HCT116 (cell line): ENCODE results near the gene GREM2. TPM values are rescaled to one million over a fixed set of nuclear protein-coding genes. Genes with fewer than 3 reads are reported as not detected.

Source experiments
- ATAC-seq: fragments of 200-7000 bp; cut with Tn5 transposase; 2 replicates; pipeline ENCODE4 v1.9.1; 2020; ENCODE audit warnings: mild to moderate bottlenecking, moderate library complexity
- BruUV-seq: library from RNA; stranded (reverse); fragments of 400-500 nt; replicated peaks from 2 replicates; lab custom pipeline; 2021; lab: Mats Ljungman, UMichigan
- CTCF ChIA-PET: fragments of 300-600 bp; sonication (Branson Sonifier 250); formaldehyde crosslinking; loops from one replicate; lab custom pipeline; 2021; ENCODE audit warnings: antibody characterized with exemption; lab: Charles Lee
- POLR2A ChIA-PET: fragments of 300-600, 350-600 bp; sonication (Branson Sonifier 250); formaldehyde crosslinking; loops from one replicate; lab custom pipeline; 2021; ENCODE audit warnings: antibody characterized with exemption; lab: Charles Lee
- RAD21 ChIA-PET, 2 experiments: fragments of 300-600 bp; sonication (Branson Sonifier 250); formaldehyde crosslinking; loops; one replicate each; lab custom pipeline; 2023; ENCODE audit warnings: low total read pairs in 2 of 2; ENCODE audit not compliant: uncharacterized antibody in 2 of 2, unreplicated experiment in 2 of 2, low non-redundant PET in 1 of 2; lab: Charles Lee
- DNase-seq: peaks from one replicate; pipeline ENCODE4 v3.0.0-alpha.2; 2010; ENCODE audit warnings: low read depth, low spot score
- H2AFZ ChIP-seq: fragments of 200-600 bp; shearing (Covaris generic), sonication (generic); 2 replicates; pipeline ENCODE4 v1.6.1; 2017; ENCODE audit warnings: low read depth, mixed run types, mixed read lengths, antibody characterized with exemption, low read length; ENCODE audit not compliant: poor library complexity, severe bottlenecking
- H3K27ac ChIP-seq: 2 replicates; pipeline ENCODE4 v1.5.1; 2012; ENCODE audit warnings: low read depth, low read length
- H3K27me3 ChIP-seq: fragments of 200-600 bp; sonication (generic); 2 replicates; pipeline ENCODE4 v1.6.1; 2016; ENCODE audit warnings: mixed run types, low read length, mixed read lengths; ENCODE audit not compliant: insufficient read depth
- H3K36me3 ChIP-seq, 2 experiments: fragments of 200-500 bp in 1 of 2; fragments of 200-600 bp in 1 of 2; sonication (Bioruptor generic) in 1 of 2; sonication (generic) in 1 of 2; 2 replicates each; pipeline versions ENCODE4 v1.5.1 to v1.6.1; 2014 to 2016; ENCODE audit warnings: low read length in 2 of 2, inconsistent platforms in 1 of 2, mixed read lengths in 1 of 2, mixed run types in 1 of 2; ENCODE audit not compliant: insufficient read depth in 2 of 2, control insufficient read depth in 1 of 2
- H3K4me1 ChIP-seq, 2 experiments: fragments of 200-600 bp in 1 of 2; sonication (generic) in 1 of 2; 2 replicates each; pipeline versions ENCODE4 v1.5.1 to v1.6.1; 2012 to 2017; ENCODE audit warnings: low read length in 2 of 2, inconsistent platforms in 1 of 2, mild to moderate bottlenecking in 1 of 2, mixed read lengths in 1 of 2, mixed run types in 1 of 2, moderate library complexity in 1 of 2; ENCODE audit not compliant: insufficient read depth in 2 of 2, control insufficient read depth in 1 of 2
- H3K4me2 ChIP-seq: fragments of 200-600 bp; sonication (generic); 2 replicates; pipeline ENCODE4 v1.6.1; 2017; ENCODE audit warnings: mixed run types, low read length, mixed read lengths
- H3K4me3 ChIP-seq, 2 experiments: fragments of 200-600 bp in 1 of 2; sonication (generic) in 1 of 2; replicated peaks in 1 of 2; 2 replicates each; pipeline ENCODE4 v1.5.1; 2011 to 2016; ENCODE audit warnings: low read length in 2 of 2, control low read depth in 1 of 2, low read depth in 1 of 2, mild to moderate bottlenecking in 1 of 2, mixed read lengths in 1 of 2, mixed run types in 1 of 2
- H3K79me2 ChIP-seq: fragments of 200-600 bp; sonication (generic); 2 replicates; pipeline ENCODE4 v1.6.1; 2017; ENCODE audit warnings: mild to moderate bottlenecking, mixed run types, low read length, moderate library complexity, mixed read lengths; ENCODE audit not compliant: insufficient read depth
- H3K9ac ChIP-seq: fragments of 200-600 bp; sonication (generic); 2 replicates; pipeline ENCODE4 v1.6.1; 2016; ENCODE audit warnings: low read length, mixed read lengths
- H3K9me2 ChIP-seq: fragments of 200-600 bp; sonication (generic), shearing (Covaris generic); 2 replicates; pipeline ENCODE4 v1.6.1; 2017; ENCODE audit warnings: mixed run types, mild to moderate bottlenecking, moderate library complexity; ENCODE audit not compliant: insufficient read depth
- H3K9me3 ChIP-seq, 2 experiments: fragments of 200-500 bp in 1 of 2; fragments of 200-600 bp in 1 of 2; sonication (Bioruptor generic) in 1 of 2; sonication (generic) in 1 of 2; 2 replicates each; pipeline ENCODE4 v1.6.1; 2014 to 2017; ENCODE audit warnings: low read length in 2 of 2, mixed read lengths in 2 of 2, inconsistent platforms in 1 of 2, low read depth in 1 of 2, mild to moderate bottlenecking in 1 of 2, mixed run types in 1 of 2, moderate library complexity in 1 of 2; ENCODE audit not compliant: control insufficient read depth in 1 of 2, insufficient read depth in 1 of 2
- H4K20me1 ChIP-seq: fragments of 200-600 bp; sonication (generic), shearing (Covaris generic); 2 replicates; pipeline ENCODE4 v1.6.1; 2017; ENCODE audit warnings: mixed run types, mild to moderate bottlenecking, moderate library complexity; ENCODE audit not compliant: insufficient read depth
- ATF3 ChIP-seq: IDR thresholded peaks from 2 replicates; pipeline ENCODE4 v1.6.1; 2012
- CEBPB ChIP-seq: IDR thresholded peaks from 2 replicates; pipeline ENCODE4 v1.6.1; 2012; ENCODE audit warnings: low read depth
- CTCF ChIP-seq, 3 experiments: fragments of 200-600 bp in 1 of 3; sonication (generic) in 1 of 3; IDR thresholded peaks in 2 of 3; conservative IDR thresholded peaks in 1 of 3; 2 replicates each; pipeline ENCODE4 v1.5.1; 2012 to 2017; ENCODE audit warnings: low read depth in 2 of 3, low read length in 2 of 3, antibody characterized with exemption in 1 of 3, borderline replicate concordance in 1 of 3, control low read depth in 1 of 3, mild to moderate bottlenecking in 1 of 3, mixed read lengths in 1 of 3, mixed run types in 1 of 3, moderate library complexity in 1 of 3; ENCODE audit not compliant: insufficient read depth in 1 of 3
- ELF1 ChIP-seq: IDR thresholded peaks from 2 replicates; pipeline ENCODE4 v1.6.1; 2012; ENCODE audit warnings: low read depth, borderline replicate concordance
- EZH2phosphoT487 ChIP-seq: fragments of 200-600 bp; IDR thresholded peaks from 2 replicates; pipeline ENCODE4 v1.6.1; 2018; ENCODE audit warnings: antibody characterized with exemption, borderline replicate concordance
- JUND ChIP-seq: IDR thresholded peaks from 2 replicates; pipeline ENCODE4 v1.6.1; 2012
- REST ChIP-seq: IDR thresholded peaks from 2 replicates; pipeline ENCODE4 v1.6.1; 2012; ENCODE audit warnings: low read depth
- SIN3A ChIP-seq: IDR thresholded peaks from 2 replicates; pipeline ENCODE4 v1.6.1; 2012; ENCODE audit warnings: low read depth
- SRF ChIP-seq: IDR thresholded peaks from 2 replicates; pipeline ENCODE4 v1.6.1; 2012; ENCODE audit warnings: low read depth
- YY1 ChIP-seq: IDR thresholded peaks from 2 replicates; pipeline ENCODE4 v1.6.1; 2011; ENCODE audit warnings: low read length, low read depth, moderate library complexity, mild to moderate bottlenecking; ENCODE audit not compliant: insufficient replicate concordance; ENCODE audit errors: extremely low read depth
- ZFX ChIP-seq: fragments of 450-650 bp; IDR thresholded peaks from 2 replicates; pipeline ENCODE4 v1.6.1; 2017
- intact Hi-C: fragments of 100-400 bp; cut with micrococcal nuclease; formaldehyde crosslinking; loops from 2 replicates; pipeline ENCODE4 v1.10.0; 2022
- total RNA-seq: library from RNA; stranded (reverse); gene quantifications from one replicate; pipeline ENCODE4 v1.2.1, GENCODE V29; 2021; ENCODE audit not compliant: unreplicated experiment

GREM2 gene
- total RNA-seq, 1 experiment from 2014 or later, result not detected

GRCh38 chr1:240539769-240540414 is 72.1 kb downstream of the GREM2 start:
- no peak for TF ChIP-seq ELF1
- TF ChIP-seq JUND, result no peak
- TF ChIP-seq, all 23 proteins: peak for 0
- Histone ChIP-seq H3K36me3 (no peaks in the 10 kb centered on the region), H2AFZ (no peak overlapping the region), H4K20me1 (no peaks in the 10 kb centered on the region), H3K9me3 (peaks cover 4 to 14% of the 10 kb centered on the region in 2 experiments; a peak in 2 of 4 replicates), H3K4me3 (no peak overlapping the region), H3K79me2 (no peaks in the 10 kb centered on the region), H3K27me3 (no peaks in the 10 kb centered on the region), H3K4me2 (no peak overlapping the region), H3K9ac (no peak overlapping the region), H3K4me1 (no peaks in the 10 kb centered on the region), H3K9me2 (no peaks in the 10 kb centered on the region), H3K27ac (no peak overlapping the region)
- BruUV-seq, result no TSS peak
- CTCF ChIA-PET, result no interaction called here
- POLR2A ChIA-PET, result no interaction called here
- intact Hi-C loops, result no loop called here
- DNase-seq (no peak), ATAC-seq (no peak)
- RAD21 ChIA-PET, result no interaction called here

GRCh38 chr1:240538776-240539430 is 73.1 kb downstream of the GREM2 start:
- H3K27ac ChIP-seq, result no peak overlapping the region
- ATAC-seq, result no peak
- no peaks in the 10 kb centered on the region for H4K20me1 ChIP-seq
- ChIA-PET CTCF (no interaction called here), RAD21 (no interaction called here), POLR2A (no interaction called here)
- no peak for TF ChIP-seq CTCF (IDR thresholded peaks at IDR 0.05 in 2 of 3, conservative IDR thresholded peaks at IDR 0.05 in 1 of 3; ENCODE audit: borderline replicate concordance in 1 of 3, insufficient read depth in 1 of 3, low read depth in 2 of 3, low read length in 2 of 3)
- TF ChIP-seq REST, result no peak
- TF ChIP-seq SIN3A, result no peak
- no peak for TF ChIP-seq EZH2phosphoT487
- no peak for TF ChIP-seq CEBPB
- no peak for TF ChIP-seq ZFX
- no peak for TF ChIP-seq YY1
- no peak for TF ChIP-seq SRF
- TF ChIP-seq ATF3, result no peak
- no peak for TF ChIP-seq JUND
- H3K4me3 ChIP-seq, result no peak overlapping the region
- H2AFZ ChIP-seq, result no peak overlapping the region
- no peaks in the 10 kb centered on the region for H3K27me3 ChIP-seq
- H3K9ac ChIP-seq, result no peak overlapping the region
- H3K4me1 ChIP-seq, result no peaks in the 10 kb centered on the region
- H3K36me3 ChIP-seq, result no peaks in the 10 kb centered on the region
- no peak overlapping the region for H3K4me2 ChIP-seq
- no peak for DNase-seq
- intact Hi-C loops, result no loop called here
- no TSS peak for BruUV-seq
- peaks cover 0 to 10% of the 10 kb centered on the region in 2 experiments; a peak in 2 of 4 replicates for H3K9me3 ChIP-seq
- no peaks in the 10 kb centered on the region for H3K9me2 ChIP-seq
- no peaks in the 10 kb centered on the region for H3K79me2 ChIP-seq
